ENCODE data around the gene TRIM74. TPM values are rescaled to one million over a fixed set of nuclear protein-coding genes. Genes with fewer than 3 reads are reported as not detected.
"Not testable (repeated sequence)": the region's sequence is repeated elsewhere in the genome, so short reads cannot be mapped to it uniquely, and the experiment has no call there.

TRIM74 gene
- total RNA-seq, 1 donor from 2014 or later: 1.8 TPM

DNA sequence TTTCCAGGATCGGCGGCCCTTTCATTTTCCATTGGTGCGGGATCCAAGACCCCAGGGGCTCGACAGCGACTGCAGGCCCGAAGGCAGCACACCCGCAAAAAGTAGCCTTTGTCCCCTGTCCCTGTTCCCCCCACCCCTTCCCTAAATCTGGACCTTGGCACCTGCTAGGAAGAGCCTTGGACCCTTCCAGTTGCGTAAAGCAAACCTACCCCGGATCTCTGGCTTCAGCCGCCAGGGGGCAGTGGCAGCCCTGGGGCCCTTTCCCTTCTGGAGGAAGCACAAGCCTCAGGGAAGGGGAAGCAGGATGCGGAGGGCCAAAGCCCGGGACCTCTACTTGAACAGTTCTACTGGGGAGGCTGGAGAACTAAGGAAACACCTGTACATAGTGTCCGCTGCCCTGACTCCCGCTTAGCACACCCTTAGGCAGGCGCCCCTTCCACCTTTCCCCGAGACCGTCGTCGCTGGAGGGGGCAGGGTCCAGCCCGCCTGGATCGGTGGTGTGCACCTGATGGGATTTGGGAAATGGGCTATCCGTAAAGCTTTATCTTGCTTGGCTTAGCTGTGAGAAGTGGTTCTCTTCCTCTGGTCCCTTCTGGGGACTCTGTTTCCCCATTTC, 23.0 kb downstream of the TRIM74 start:
- not testable (repeated sequence) for H3K27ac Mint-ChIP-seq; H3K4me3 Mint-ChIP-seq; H3K27me3 Mint-ChIP-seq; DNase-seq (ENCODE audit: extremely low spot score, unreplicated experiment); H3K4me1 Mint-ChIP-seq (ENCODE audit: unreplicated experiment); H3K36me3 Mint-ChIP-seq; H3K9me3 Mint-ChIP-seq
- TF ChIP-seq, protein P1, sequence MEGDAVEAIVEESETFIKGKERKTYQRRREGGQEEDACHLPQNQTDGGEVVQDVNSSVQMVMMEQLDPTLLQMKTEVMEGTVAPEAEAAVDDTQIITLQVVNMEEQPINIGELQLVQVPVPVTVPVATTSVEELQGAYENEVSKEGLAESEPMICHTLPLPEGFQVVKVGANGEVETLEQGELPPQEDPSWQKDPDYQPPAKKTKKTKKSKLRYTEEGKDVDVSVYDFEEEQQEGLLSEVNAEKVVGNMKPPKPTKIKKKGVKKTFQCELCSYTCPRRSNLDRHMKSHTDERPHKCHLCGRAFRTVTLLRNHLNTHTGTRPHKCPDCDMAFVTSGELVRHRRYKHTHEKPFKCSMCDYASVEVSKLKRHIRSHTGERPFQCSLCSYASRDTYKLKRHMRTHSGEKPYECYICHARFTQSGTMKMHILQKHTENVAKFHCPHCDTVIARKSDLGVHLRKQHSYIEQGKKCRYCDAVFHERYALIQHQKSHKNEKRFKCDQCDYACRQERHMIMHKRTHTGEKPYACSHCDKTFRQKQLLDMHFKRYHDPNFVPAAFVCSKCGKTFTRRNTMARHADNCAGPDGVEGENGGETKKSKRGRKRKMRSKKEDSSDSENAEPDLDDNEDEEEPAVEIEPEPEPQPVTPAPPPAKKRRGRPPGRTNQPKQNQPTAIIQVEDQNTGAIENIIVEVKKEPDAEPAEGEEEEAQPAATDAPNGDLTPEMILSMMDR (conservative IDR thresholded peaks at IDR 0.05): peak; percentile 53

DNA sequence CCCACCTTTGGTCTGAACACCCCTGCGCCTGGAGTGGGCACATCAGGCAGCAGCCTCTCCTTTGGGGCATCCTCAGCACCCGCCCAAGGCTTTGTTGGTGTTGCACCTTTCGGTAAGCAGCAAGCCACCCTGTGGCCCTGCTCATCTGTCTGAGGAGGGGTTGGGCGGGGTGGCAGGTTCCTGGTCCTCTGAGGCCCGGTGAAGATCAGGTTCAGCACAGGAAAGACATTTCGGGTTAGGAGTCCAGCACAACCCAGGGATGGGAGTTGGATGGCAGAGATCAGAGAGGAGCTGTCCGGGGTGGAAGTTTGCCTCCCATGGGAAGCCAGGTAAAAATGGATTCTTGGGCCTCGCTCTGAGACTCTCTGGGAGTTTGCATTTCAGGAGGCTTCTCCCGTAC, 23.7 kb downstream of the TRIM74 start:
- not testable (repeated sequence) for H3K4me3 Mint-ChIP-seq; H3K27ac Mint-ChIP-seq; DNase-seq (ENCODE audit: extremely low spot score, unreplicated experiment); H3K4me1 Mint-ChIP-seq (ENCODE audit: unreplicated experiment); H3K9me3 Mint-ChIP-seq; H3K36me3 Mint-ChIP-seq; H3K27me3 Mint-ChIP-seq

DNA sequence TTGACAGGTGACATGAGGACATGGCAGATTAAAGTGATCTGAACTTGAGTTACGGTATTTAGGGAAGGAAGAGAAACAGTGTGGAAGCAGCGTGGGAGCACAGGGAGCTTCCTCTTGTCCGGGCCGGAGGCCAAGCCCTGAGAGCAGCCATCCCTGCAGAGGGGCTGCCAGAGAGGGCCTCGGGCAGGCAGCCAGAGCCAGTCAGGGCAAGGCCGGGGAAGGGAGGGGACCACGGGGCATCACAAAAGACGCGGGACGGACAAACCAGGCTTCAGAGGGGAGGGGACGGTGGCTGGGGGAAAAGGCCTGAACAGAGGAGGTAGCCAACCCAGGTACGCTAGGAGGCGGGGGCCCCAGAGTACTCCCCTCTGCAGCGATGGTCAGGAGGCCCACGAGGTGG, 24.3 kb downstream of the TRIM74 start:
- H3K27ac Mint-ChIP-seq; H3K27me3 Mint-ChIP-seq; H3K9me3 Mint-ChIP-seq; H3K36me3 Mint-ChIP-seq; DNase-seq (ENCODE audit: extremely low spot score, unreplicated experiment); H3K4me3 Mint-ChIP-seq; H3K4me1 Mint-ChIP-seq (ENCODE audit: unreplicated experiment): not testable (repeated sequence)

DNA sequence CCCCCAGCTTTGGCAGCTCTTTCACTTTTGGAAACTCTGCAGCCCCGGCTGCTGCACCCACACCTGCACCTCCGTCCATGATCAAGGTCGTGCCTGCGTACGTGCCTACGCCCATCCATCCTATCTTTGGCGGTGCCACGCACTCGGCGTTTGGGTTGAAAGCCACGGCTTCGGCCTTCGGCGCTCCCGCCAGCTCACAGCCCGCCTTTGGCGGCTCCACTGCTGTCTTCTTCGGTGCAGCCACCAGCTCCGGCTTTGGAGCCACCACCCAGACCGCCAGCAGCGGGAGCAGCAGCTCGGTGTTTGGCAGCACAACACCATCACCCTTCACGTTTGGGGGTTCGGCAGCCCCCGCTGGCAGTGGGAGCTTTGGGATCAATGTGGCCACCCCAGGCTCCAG, 26.3 kb downstream of the TRIM74 start:
- H3K9me3 Mint-ChIP-seq; H3K27ac Mint-ChIP-seq; H3K4me3 Mint-ChIP-seq; H3K36me3 Mint-ChIP-seq; H3K27me3 Mint-ChIP-seq; DNase-seq (ENCODE audit: extremely low spot score, unreplicated experiment); H3K4me1 Mint-ChIP-seq (ENCODE audit: unreplicated experiment): not testable (repeated sequence)

DNA sequence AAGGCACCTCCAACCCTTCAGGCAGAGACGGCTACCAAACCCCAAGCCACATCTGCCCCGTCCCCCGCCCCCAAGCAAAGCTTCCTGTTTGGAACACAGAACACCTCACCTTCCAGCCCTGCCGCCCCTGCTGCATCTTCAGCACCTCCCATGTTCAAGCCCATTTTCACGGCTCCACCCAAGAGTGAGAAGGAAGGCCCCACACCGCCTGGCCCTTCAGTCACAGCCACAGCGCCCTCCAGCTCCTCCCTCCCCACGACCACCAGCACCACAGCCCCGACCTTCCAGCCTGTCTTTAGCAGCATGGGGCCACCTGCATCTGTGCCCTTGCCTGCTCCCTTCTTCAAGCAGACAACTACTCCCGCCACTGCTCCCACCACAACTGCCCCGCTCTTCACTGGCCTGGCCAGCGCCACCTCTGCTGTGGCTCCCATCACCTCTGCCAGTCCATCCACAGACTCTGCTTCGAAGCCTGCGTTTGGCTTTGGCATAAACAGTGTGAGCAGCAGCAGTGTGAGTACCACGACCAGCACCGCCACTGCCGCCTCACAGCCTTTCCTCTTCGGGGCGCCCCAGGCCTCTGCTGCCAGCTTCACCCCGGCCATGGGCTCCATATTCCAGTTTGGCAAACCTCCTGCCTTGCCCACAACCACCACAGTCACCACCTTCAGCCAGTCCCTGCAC, 27.1 kb downstream of the TRIM74 start:
- not testable (repeated sequence) for H3K36me3 Mint-ChIP-seq; H3K4me3 Mint-ChIP-seq; H3K4me1 Mint-ChIP-seq (ENCODE audit: unreplicated experiment); H3K27me3 Mint-ChIP-seq; H3K27ac Mint-ChIP-seq; DNase-seq (ENCODE audit: extremely low spot score, unreplicated experiment); H3K9me3 Mint-ChIP-seq

DNA sequence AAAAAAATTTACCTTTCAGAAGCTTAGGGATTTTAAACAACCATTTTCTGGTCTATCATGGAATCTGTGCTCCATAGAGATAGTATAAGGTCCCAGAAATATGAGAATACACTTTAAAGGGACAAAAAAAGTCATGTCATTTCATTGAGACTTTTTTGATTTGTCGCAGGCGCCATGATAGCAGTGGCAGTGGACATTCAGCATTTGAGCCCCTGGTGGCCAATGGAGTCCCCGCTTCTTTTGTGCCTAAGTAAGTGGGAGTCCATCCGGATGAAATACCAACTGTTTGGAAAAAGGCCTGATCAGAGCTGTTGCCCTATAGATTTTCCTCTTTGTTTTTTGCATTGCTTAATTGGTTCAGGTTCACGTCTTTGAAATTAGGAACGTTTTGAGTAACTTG, 41.0 kb downstream of the TRIM74 start:
- not testable (repeated sequence) for DNase-seq (ENCODE audit: extremely low spot score, unreplicated experiment); H3K27ac Mint-ChIP-seq; H3K4me3 Mint-ChIP-seq; H3K9me3 Mint-ChIP-seq; H3K27me3 Mint-ChIP-seq
- TF ChIP-seq, protein P1 (conservative IDR thresholded peaks at IDR 0.05): peak; percentile 52
- Mint-ChIP-seq H3K4me1 (ENCODE audit: unreplicated experiment) (peaks cover 11% of the 10 kb centered on the region), H3K36me3 (peaks cover 24% of the 10 kb centered on the region)

DNA sequence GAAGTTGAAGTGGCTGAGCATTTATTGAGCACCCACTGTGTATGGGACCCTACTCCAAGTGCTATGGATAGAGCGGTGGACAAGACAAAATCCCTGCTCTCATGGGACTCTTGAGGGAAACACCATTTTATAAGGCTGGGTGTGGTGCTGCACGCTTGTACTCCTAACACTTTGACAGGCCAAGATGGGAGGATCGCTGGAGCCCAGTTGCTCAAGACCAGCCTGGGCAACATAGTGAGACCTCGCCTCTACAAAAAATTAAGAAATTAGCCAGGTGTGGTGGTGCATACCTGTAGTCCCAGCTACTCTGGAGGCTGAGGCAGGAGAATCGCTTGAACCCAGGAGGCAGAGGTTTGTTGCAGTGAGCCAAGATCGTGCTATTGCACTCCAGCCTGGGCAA, 41.5 kb downstream of the TRIM74 start:
- not testable (repeated sequence) for H3K9me3 Mint-ChIP-seq; H3K4me3 Mint-ChIP-seq; H3K27ac Mint-ChIP-seq; H3K27me3 Mint-ChIP-seq; DNase-seq (ENCODE audit: extremely low spot score, unreplicated experiment)
- H3K36me3 Mint-ChIP-seq: peaks cover 24% of the 10 kb centered on the region
- H3K4me1 Mint-ChIP-seq (ENCODE audit: unreplicated experiment): peaks cover 11% of the 10 kb centered on the region

DNA sequence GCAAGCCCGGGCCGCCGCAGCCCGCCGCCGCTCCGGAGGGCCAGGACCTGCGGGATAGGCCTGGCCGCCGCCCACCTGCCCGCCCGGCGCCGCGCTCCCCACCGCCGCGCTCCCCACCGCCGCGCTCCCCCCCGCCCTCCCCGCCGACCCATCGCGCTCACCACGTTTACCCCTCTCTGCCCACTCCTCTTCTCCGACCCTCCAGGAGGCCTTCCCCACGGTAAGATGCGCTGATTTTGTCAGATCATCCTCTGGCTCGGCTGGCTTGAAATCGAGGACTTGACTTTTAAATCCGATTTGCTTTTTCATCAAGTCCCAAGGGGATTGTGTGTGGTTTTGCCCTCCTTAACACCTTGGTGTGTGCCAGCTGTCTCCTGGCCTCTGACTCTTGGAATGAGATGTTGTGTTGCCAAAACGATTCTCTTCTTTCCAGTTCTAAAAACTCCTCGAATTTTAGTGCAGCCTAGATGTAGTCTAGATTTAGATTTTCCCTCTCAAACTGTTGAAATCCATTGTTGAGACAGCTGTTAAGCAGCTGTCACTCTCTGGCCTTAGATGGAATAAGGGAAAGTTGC, 43.6 kb downstream of the TRIM74 start:
- H3K4me1 Mint-ChIP-seq (ENCODE audit: unreplicated experiment): peaks cover 11% of the 10 kb centered on the region

More for the DNA sequence above, 43.6 kb downstream of the TRIM74 start:
- Mint-ChIP-seq H3K27ac (peak overlapping the region; percentile 98), H3K9me3 (no peaks in the 10 kb centered on the region), H3K36me3 (peaks cover 25% of the 10 kb centered on the region), H3K4me3 (peak overlapping the region; percentile 96), H3K27me3 (no peaks in the 10 kb centered on the region)
- no peak for DNase-seq (ENCODE audit: extremely low spot score, unreplicated experiment)
- TF ChIP-seq, protein P1 (conservative IDR thresholded peaks at IDR 0.05): no peak

All from type B pancreatic cell (in vitro differentiated cells).